Ishikawa (cell line): ENCODE results near the gene CUEDC1.

ENCODE experiments used
- CEBPB ChIP-seq: IDR thresholded peaks from 2 replicates; pipeline ENCODE4 v1.6.1; 2012
- CREB1 ChIP-seq: IDR thresholded peaks from 2 replicates; pipeline ENCODE4 v1.6.1; 2012; ENCODE audit warnings: low read depth
- EGR1 ChIP-seq: IDR thresholded peaks from 2 replicates; pipeline ENCODE4 v1.6.1; 2012
- EP300 ChIP-seq: IDR thresholded peaks from 2 replicates; pipeline ENCODE4 v1.6.1; 2012; ENCODE audit warnings: borderline replicate concordance
- FOXM1 ChIP-seq: IDR thresholded peaks from 2 replicates; pipeline ENCODE4 v1.6.1; 2012; ENCODE audit warnings: low read depth, borderline replicate concordance
- MAX ChIP-seq: IDR thresholded peaks from 2 replicates; pipeline ENCODE4 v1.6.1; 2012
- NFIC ChIP-seq: IDR thresholded peaks from 2 replicates; pipeline ENCODE4 v1.6.1; 2012
- RAD21 ChIP-seq: IDR thresholded peaks from 2 replicates; pipeline ENCODE4 v1.6.1; 2012; ENCODE audit warnings: low read depth
- REST ChIP-seq: IDR thresholded peaks from 2 replicates; pipeline ENCODE4 v1.6.1; 2012; ENCODE audit warnings: low read depth, mild to moderate bottlenecking
- TAF1 ChIP-seq: IDR thresholded peaks from 2 replicates; pipeline ENCODE4 v1.6.1; 2012; ENCODE audit warnings: low read depth, mild to moderate bottlenecking
- TCF12 ChIP-seq: IDR thresholded peaks from 2 replicates; pipeline ENCODE4 v1.6.1; 2012; ENCODE audit warnings: low read depth
- TEAD4 ChIP-seq: IDR thresholded peaks from 2 replicates; pipeline ENCODE4 v1.6.1; 2012
- USF1 ChIP-seq: IDR thresholded peaks from 2 replicates; pipeline ENCODE4 v1.6.1; 2012
- YY1 ChIP-seq: IDR thresholded peaks from 2 replicates; pipeline ENCODE4 v1.6.1; 2012; ENCODE audit warnings: low read depth
- ZBTB7A ChIP-seq: IDR thresholded peaks from 2 replicates; pipeline ENCODE4 v1.6.1; 2012; ENCODE audit warnings: low read depth

The CUEDC1 gene

GRCh38 chr17:57944908-57945307 lies 10.3 kb downstream of the CUEDC1 start:
- TF ChIP-seq CREB1 (no peak), NFIC (no peak), CEBPB (no peak), TAF1 (no peak), FOXM1 (no peak), RAD21 (no peak), YY1 (no peak), EGR1 (no peak), USF1 (no peak)

- TF ChIP-seq EGR1 = no peak
- no peak for TF ChIP-seq USF1
- TF ChIP-seq MAX = no peak
- no peak for TF ChIP-seq NFIC
Observed at GRCh38 chr17:57943645-57944044, 11.6 kb downstream of the CUEDC1 start.

GRCh38 chr17:57943140-57943539 lies 12.1 kb downstream of the CUEDC1 start:
- TF ChIP-seq TEAD4 (no peak), EP300 (no peak), YY1 (no peak), ZBTB7A (no peak), RAD21 (no peak), NFIC (no peak), EGR1 (no peak), USF1 (no peak), TAF1 (no peak), TCF12 (no peak), CEBPB (no peak), CREB1 (no peak), FOXM1 (no peak), MAX (no peak), REST (no peak)

GRCh38 chr17:57941384-57942370 lies 13.5 kb downstream of the CUEDC1 start:
- TF ChIP-seq NFIC (no peak), EGR1 (no peak), TEAD4 (no peak), CREB1 (no peak), TAF1 (no peak), CEBPB (no peak), USF1 (no peak), EP300 (no peak), YY1 (no peak), ZBTB7A (no peak), TCF12 (no peak), REST (no peak), FOXM1 (no peak), RAD21 (no peak), MAX (no peak)
